Kasumi-1 (cell line): ENCODE data around the gene KLK5.

ENCODE experiments used
- DNase-seq, 2 experiments: peaks; one replicate each; lab custom pipeline; 2025; lab: John Stamatoyannopoulos, UW

The KLK5 gene

DNA sequence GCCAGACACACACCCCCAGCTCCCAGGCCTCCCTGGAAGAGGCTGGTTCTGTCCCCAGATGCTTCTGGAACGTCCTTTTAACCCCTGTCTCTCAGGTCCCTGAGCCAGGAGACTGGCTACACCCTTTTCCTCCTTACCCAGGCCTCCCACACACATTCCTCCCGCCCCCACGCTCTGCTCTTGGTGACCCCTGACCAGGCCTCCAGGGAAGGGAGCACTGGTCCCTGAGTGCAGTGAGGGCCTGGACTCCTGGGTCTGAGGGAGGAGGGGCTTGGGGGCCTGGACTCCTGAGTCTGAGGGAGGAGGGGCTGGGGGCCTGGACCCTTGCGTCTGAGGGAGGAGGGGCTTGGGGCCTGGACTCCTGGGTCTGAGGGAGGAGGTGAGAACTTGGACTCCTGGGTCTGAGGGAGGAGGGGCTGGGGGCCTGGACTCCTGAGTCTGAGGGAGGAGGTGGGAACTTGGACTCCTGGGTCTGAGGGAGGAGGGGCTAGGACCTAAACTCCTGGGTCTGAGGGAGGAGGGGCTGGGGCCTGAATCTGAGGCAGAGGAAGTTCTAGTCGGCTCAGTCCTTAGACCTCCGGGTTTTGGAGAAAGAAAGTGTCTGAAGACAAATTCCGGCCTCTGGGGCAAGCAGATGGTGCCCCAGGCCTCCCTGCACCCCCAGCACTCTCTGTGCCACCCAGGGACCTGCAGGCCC lies 16.0 kb upstream of the KLK5 start:
- no peak for DNase-seq

DNA sequence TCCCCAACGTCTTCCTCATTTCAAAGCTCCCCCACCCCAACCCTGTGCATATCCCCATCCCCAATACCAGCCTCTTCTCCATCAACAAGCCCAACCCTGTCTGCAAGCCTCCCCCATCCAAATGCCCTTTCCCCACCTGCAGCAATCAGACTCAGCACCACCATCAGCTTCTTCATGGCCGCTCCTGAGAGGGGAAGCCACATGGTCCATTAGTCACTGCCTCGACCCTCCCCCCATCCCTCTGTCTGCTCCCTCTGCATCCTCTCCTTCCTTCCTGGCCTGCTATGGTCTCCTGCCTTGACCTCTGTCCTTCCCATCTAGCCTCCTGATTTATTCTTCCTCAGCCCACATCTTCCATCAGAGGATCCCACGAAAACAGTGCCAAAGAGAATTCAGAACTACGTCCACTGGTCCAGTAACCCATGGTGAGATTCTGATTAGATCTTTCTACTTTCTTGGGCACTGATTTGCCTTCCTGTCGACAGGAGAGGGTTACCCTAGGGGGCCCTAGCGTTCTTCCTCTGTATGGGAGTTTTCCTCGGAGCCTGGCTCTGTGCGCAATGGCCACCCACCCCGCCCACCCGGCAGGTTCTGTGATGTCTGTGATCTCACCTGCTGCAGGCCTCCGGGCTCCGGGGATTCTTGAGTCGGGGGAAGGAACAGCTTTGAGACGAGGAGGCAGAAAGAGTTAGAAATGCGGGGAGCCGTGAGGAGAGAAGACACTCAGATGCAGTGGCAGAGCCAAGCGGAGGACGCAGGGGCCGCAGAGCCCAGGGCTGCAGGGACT lies 15.3 kb upstream of the KLK5 start:
- no peak for DNase-seq

DNA sequence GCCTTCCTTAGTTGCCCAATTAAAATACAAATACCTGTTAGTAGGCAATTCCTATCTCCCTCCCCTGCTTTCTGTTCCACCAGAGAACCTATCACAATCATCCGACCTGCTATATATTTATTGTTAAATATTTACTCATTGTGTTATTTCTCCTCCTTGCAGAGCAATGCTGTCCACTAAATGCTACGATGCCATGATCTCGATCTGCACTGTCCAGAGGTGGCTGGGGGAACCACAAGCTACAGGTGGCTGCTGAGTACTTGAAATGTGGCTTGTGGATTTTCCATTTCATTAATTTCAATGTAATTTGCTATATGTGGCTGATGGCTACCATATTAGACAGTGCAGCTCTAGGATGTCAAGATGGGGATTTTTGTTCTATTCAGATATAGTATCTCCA lies 11.4 kb upstream of the KLK5 start:
- DNase-seq: no peak

DNA sequence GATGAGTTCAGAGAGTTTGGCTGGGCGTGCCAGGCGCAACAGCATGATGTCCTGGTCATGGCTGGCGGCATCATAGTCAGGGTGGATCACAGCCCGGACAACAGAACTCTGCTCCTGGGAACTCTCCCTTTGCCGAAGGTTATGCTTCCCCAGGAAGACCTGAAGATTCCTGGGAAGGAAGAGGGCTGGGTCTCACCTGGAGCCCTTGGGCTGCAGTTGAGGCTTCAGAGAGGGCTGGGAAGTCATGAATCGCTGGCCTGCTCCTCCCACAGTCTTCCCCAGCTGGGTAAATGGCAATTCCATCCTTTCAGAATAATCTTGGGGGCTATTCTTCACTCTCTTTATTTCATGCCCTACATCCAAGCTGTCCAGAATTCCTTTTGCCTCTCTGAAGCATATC lies 10.5 kb upstream of the KLK5 start:
- no peak for DNase-seq

DNA sequence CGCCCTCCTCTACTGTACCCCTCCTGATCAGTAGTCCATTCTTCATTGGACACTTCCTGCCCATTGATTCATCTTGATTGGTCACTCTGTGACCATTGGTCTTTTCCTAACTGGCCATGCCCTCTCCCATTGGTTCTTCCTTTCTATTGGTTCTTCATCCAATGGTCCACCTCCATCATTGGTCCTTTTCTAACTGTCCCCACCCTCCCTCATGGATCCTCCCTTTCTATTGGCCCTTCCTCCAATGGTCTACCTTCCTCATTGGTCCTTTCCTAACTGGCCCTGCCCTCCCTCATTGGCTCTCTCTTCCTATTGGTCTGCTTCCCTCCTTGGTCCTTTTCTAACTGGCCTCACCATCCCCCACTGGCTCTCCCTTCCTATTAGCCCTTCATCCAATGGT lies 9.4 kb upstream of the KLK5 start:
- no peak for DNase-seq

DNA sequence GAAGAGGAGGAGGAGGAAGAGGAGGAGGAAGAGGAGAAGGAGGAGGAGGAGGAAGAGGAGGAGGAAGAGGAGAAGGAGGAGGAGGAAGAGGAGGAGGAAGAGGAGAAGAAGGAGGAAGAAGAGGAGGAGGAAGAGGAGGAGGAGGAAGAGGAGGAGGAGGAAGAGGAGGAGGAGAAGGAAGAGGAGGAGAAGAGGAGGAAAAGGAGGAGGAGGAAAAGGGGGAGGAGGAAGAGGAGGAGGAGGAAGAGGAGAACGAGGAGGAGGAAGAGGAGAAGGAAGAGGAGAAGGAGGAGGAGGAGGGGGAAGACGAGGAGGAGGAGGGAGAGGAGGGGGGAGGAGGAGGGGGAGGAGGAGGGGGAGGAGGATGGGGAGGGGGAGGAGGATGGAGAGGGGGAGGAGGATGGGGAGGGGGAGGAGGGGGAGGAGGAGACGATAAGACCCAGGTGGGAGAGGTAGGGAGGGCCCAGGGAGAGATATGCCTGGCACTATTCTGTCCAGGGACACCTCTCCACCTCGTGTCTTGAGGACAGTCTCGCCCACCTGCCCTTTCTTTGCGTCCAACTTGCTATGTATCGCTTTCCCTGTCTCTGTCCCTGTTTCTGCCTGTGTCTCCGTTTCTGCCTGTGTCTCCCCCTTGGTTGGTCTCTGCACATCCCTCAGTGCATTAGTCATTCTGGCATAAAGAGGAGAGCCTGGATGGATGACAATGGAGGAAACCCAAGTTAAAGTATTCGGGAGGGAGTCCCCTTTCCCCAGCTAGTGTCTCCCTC lies 7.1 kb upstream of the KLK5 start:
- no peak for DNase-seq

DNA sequence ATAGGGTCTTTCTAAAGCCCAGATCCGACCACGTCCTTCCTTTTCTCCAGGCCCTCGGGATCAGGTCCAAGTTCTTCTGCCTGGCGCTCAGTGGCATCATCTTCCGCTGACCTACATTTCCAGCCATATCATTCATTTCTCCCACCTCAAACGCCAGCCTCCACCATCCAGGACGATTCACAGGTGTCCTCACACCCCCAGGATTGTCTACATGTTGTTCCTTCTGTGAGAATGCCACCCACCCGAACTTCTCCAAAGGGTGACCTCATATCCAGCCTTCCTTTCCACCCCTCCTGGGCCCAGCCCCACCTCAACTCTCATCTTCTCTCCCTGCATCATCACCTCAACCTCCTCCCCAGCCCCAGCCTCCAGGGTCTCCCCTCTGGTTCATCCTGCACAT lies 4.7 kb upstream of the KLK5 start:
- no peak for DNase-seq

DNA sequence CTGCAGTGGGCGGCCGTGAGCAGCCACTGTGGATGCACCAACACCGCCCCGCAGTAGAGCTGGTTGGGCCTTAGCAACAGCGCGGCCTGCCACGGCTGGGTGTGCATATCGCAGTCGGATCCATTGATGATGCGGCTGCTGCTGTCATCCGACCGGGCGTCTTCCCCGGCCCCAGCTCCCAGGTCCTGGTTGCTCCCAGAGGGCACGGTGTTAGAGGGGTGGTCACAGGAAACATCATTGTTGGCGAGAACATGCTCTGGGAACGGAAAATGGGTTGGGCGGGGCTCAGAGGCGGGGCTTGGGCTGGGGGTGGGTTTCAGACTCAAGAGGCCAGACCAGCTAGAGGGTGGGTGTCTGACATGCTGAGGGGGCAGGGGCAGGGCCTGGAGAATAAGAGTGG lies 3.0 kb downstream of the KLK5 start:
- DNase-seq: no peak

DNA sequence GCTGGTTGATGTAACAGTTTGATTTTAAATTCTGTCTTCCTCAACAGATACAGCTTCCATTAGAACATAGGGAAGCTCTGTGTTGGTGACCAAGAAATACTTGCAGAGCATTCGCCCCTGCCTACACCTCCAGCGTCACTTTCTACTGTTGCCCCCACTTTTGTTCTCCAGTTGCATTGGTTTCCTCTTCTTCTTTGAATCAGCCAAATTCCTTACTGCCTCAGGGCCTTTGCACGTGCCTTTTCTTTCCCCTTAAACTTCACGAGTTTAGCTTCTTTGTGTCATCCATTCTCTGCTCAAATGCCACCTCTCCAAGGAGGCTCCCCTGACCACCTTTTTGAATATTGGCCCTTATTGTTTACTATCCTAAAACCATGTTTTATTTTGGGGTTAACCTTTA lies 5.7 kb downstream of the KLK5 start:
- DNase-seq: no peak

DNA sequence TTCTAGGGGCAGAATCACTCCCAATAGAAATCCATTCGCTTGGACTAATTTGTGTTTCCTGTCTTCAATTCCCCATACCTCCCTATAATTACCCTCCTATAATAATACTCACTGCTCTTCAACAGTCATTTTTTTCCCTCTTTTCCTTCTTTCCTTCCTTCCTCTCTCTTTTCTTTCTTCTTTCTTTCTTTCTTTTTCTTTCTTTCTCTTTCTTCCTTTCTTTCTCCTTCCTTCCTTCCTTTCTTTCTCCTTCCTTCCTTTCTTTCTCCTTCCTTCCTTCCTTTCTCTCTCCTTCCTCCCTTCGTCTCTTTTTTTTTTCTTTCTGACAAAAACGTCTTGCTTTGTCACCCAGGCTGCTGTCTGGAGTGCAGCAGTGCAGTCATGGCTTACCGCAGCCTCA lies 8.0 kb downstream of the KLK5 start:
- no peak for DNase-seq

DNA sequence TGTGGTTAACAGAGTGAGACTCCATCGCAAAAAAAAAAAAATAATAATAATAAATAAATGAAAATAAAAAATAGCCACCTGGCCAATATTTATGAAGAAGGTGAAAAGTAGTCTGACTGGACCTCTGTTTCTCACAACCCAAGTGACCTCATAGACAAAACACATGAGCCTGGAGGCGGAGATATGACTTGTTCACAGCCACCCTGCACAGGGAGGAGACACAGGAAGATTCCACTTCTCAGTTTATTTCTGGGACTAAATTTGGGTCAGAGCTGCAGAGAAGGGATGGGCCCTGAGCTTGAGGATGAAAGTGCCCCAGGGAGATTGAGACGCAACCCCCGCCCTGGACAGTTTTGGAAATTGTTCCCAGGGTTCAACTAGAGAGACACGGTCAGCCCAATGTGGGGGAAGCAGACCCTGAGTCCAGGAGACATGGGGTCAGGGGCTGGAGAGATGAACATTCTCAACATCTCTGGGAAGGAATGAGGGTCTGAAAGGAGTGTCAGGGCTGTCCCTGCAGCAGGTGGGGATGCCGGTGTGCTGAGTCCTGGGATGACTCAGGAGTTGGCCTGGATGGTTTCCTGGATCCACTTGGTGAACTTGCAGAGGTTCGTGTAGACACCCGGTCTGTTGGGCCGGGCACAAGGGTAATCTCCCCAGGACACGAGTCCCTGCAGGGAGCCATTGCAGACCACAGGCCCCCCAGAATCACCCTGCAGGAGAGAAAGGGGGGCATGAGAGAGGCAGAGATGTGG lies 9.6 kb downstream of the KLK5 start:
- DNase-seq: no peak

DNA sequence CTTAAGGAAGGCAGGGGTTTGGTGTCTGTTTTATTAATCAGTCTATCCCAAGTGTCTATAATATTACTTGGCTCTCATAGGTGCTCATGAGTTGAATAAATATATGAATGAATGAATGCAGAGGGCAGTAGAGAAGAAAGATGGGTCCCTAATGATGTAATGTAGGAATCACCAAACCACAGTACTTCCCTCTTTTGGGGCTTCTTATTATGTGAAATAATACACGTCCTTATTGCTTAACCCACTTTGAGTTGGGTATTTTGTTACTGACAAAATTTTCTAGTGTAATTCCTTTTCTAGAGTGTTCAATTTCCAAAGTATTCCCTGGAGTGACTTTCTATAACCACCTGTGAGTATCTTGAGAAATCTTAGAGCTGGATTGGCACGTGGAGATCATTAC lies 13.2 kb downstream of the KLK5 start:
- no peak for DNase-seq

DNA sequence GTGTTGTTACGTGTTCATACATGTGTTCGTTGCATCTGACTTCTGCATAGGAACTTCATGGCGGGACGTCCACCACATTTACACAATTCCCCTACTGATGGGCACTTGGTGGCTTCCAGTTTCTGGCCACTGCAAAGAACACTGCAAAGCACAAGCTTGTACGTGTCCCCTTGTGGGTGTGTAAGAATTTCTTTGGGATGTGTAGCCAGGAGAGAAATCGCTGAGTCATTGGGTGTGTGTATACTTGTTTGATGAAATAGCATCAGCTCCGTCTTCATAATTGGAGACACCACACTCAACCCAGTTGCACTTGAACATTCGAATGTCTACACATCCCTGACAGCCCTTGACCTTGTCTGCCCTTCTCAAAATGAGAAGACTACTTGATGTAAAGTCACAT lies 19.2 kb downstream of the KLK5 start:
- DNase-seq: no peak

DNA sequence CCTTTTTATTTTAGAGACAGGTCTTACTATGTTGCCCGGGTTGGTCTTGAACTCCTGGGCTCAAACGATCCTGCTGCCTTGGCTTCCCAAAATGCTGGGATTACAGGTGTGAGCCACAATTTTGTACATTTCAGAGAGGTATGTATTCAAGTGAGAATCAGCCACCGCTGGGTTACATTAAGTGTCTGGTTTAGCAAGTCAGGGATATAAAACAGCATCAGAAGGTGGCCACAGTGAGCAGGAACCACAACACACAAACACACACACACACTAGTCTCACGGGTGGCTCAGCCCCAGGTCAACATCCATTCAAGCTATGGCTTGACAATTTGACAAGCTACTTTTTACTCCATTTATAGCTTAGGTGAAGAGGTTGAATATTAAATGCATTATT lies 20.2 kb downstream of the KLK5 start:
- DNase-seq: no peak

DNA sequence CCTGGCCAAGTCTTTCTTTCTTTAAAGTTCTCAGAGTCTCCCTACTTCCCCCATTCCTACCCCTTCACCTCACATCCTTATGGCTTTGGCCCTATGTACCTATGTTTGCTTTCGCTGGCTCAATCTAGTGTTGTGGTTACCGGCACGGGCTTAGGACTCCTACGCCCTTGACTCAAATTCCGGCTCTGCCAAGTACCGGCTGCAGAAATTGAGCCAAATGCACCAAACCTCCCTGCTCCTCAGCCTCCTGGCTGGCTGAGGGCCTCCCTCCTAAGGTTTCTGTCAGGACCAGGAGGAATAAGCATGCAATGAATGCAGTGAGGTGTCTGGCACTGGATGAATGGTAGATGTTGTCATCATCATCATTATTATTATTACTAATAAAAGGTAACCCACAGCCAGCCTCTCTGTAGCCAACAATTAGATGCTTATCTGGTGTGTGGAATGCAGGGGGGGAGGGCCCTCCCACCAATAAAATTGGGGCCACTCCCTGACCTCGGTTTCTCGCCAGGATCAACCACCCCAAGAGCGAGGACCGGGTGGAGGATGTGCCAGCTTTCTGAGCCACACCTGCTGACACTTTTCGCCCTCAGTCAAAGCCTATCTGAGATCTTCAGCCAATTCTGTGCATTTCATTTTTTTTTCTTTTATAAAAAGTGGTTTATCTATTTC lies 20.7 kb downstream of the KLK5 start:
- DNase-seq: no peak

DNA sequence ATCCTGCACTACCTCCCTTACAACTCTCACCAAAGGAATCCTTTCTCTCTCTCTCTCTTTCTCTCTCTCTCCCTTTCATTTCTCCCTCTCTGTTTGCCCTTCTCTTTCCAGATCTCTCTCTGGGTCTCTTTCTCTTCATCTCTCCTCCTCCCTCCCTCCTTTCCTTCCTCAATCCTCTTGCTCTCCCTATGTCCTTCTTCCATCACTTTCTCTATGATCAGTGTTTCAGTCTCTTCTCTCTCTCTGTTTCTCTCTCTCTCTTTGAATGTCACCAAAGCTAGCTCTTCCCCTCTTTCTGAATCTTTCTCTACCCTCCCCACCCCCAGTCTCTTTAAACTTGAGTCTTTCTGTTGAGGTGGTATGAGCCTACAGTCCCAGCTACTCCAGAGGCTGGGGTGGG lies 21.8 kb downstream of the KLK5 start:
- DNase-seq: no peak

DNA sequence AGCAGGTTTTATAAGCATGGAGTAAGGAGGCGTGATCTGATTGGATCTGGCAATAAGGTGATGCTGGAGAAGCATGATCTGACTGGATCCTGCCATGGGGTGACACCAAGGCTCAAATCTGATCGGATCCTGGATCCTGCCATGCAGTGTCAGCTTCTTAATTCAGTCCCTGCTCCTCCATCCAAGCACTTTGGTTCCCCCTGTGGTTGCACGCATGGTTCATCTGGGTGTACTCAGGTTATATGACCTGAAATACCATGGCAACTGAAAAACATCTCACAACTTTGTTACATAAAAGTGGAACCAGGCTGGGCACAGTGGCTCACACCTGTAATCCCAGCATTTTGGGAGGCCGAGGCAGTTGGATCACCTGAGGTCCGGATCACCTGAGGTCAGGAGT lies 24.0 kb downstream of the KLK5 start:
- DNase-seq: no peak

DNA sequence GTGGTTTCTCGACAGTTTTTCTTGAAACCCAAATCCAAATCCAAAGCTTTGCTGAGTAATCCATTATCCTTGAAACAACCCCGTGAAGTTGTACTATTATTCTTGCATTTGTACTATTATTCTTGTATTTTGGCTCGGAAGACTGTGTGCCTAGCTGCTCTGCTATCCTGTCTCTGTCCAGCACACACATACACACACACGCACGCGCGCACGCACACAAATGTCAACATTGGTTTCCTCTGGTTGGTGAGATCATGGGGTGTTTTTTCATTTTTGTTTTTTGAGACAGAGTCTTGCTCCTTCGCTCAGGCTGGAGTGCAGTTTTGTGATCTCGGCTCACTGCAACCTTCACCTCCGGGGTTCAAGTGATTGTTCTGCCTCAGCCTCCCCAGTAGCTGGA lies 26.7 kb downstream of the KLK5 start:
- DNase-seq: no peak

DNA sequence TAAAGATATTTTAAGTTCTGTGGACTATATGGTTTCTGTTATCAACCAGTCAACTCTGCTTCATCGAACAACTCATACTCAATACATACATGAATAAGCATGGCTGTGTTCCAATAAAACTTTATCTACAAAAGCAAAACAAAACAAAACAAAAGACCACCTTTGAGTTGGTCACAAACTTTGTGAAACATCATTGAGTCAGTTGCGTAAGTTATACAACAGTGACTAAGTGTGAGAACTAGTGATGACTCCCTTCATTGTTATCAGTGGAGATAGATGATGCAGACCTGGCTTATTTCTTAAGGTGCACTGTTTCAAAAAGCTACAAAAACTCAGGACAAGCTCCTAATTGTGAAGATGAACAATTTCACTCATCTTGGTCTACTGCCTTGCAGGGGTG lies 27.1 kb downstream of the KLK5 start:
- DNase-seq: no peak

DNA sequence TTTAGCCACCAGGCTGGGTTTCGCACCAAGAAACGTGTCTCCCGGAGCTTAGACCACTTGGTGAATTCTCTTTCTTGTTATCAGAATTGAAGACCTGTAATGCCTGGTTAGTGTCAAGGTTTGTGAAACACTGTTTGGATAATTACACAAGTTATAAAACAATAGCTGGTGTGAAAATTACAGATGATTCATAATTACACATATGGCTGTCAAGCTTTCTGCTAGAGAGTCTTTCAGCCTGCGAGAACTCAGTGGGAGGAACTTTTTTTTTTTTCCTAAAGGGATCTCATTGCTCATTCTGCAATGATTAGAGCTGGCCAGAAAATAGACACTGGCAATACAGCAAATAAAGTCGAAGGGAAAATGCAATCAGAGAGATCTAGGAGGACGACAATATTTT lies 28.3 kb downstream of the KLK5 start:
- DNase-seq: no peak

DNA sequence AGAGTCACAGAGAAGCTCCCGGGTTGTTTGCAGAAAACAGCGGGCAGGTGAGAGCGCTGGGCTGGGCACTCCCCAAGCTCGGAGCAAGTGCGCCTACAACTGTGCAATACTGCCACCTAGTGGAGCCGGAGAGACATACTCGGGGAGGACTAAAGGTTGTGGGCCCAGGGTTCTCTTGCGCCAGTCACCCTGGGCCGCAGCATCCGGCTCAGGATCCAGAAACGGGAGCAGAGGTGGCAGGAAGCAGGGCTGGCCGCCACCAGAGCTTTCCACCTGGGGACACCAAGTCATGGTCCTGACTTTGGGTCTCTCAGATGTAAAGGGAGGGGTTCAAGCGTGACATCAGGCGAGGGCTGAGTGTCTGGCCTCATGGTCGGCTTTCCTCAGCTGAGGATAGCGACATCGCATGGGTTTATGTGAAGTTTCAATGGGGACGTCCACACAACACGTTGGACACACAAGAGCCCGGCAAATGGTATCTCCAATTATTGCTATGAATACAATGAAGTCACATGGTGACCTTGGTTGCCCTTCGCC lies 30.5 kb downstream of the KLK5 start:
- DNase-seq: peak; percentile 77 to 79
